ENCODE data around the gene PDE4D. TPM values are rescaled to one million over a fixed set of nuclear protein-coding genes. Genes with fewer than 3 reads are reported as not detected.
"Not testable (repeated sequence)": the region's sequence is repeated elsewhere in the genome, so short reads cannot be mapped to it uniquely, and the experiment has no call there.

PDE4D gene
- total and polyA plus RNA-seq, 4 donors, result 12.8 to 167 (median 44.5) TPM

- Histone ChIP-seq H3K27ac (ENCODE audit: low read depth in 1 of 2, low read length in 1 of 2) (no peak overlapping the region), H3K27me3 (ENCODE audit: control insufficient read depth in 3 of 3, insufficient read depth in 3 of 3, low read length in 2 of 3) (no peaks in the 10 kb centered on the region), H3K4me3 (no peak overlapping the region), H3K36me3 (ENCODE audit: control insufficient read depth in 4 of 4, insufficient read depth in 4 of 4, low read length in 4 of 4) (peaks cover 0 to 8% (median 1%) of the 10 kb centered on the region in 4 donors), H3K9ac (ENCODE audit: insufficient read depth in 1 of 2, low read length in 2 of 2) (no peak overlapping the region), H3K4me1 (ENCODE audit: control insufficient read depth in 5 of 5, insufficient read depth in 5 of 5, low read length in 5 of 5) (no peaks in the 10 kb centered on the region), H3K9me3 (ENCODE audit: control insufficient read depth in 4 of 4, insufficient read depth in 3 of 4, low read length in 3 of 4) (peaks cover 0 to 17% (median 3%) of the 10 kb centered on the region in 4 donors)
- DNase-seq, result no peak
- TF ChIP-seq CTCF (IDR thresholded peaks at IDR 0.05; ENCODE audit: control extremely low read depth, extremely low read depth), result no peak
- ATAC-seq (ENCODE audit: insufficient read depth, low FRiP score), result no peak
- WGBS, 2 donors, result 97 to 100% methylated on average over 1 of the region's 1 CpG
Observed at GRCh38 chr5:59407967-59408366, 485.6 kb downstream of the PDE4D start.

- H3K27me3 ChIP-seq (ENCODE audit: control insufficient read depth in 3 of 3, insufficient read depth in 3 of 3, low read length in 2 of 3), result no peaks in the 10 kb centered on the region
- ATAC-seq (ENCODE audit: insufficient read depth, low FRiP score), result no peak
- no peak overlapping the region for H3K4me3 ChIP-seq
- WGBS, 2 donors, result 37 to 45% methylated on average over 2 of the region's 2 CpGs
- H3K9ac ChIP-seq (ENCODE audit: insufficient read depth in 1 of 2, low read length in 2 of 2), result no peak overlapping the region
- DNase-seq, result no peak
- no peak overlapping the region for H3K27ac ChIP-seq (ENCODE audit: low read depth in 1 of 2, low read length in 1 of 2)
- H3K4me1 ChIP-seq (ENCODE audit: control insufficient read depth in 5 of 5, insufficient read depth in 5 of 5, low read length in 5 of 5), result no peaks in the 10 kb centered on the region
- no peak for TF ChIP-seq CTCF (IDR thresholded peaks at IDR 0.05; ENCODE audit: control extremely low read depth, extremely low read depth)
- H3K9me3 ChIP-seq (ENCODE audit: control insufficient read depth in 4 of 4, insufficient read depth in 3 of 4, low read length in 3 of 4), result peaks cover 0 to 7% (median under 1%) of the 10 kb centered on the region in 4 donors
- peaks cover 0 to 2% (median 0%) of the 10 kb centered on the region in 4 donors for H3K36me3 ChIP-seq (ENCODE audit: control insufficient read depth in 4 of 4, insufficient read depth in 4 of 4, low read length in 4 of 4)
Observed at GRCh38 chr5:59401637-59402036, 491.9 kb downstream of the PDE4D start.

GRCh38 chr5:59394956-59395355 lies 498.6 kb downstream of the PDE4D start:
- H3K36me3 ChIP-seq (ENCODE audit: control insufficient read depth in 4 of 4, insufficient read depth in 4 of 4, low read length in 4 of 4); H3K9me3 ChIP-seq (ENCODE audit: control insufficient read depth in 4 of 4, insufficient read depth in 3 of 4, low read length in 3 of 4); DNase-seq; H3K9ac ChIP-seq (ENCODE audit: insufficient read depth in 1 of 2, low read length in 2 of 2); ATAC-seq (ENCODE audit: insufficient read depth, low FRiP score); H3K27me3 ChIP-seq (ENCODE audit: control insufficient read depth in 3 of 3, insufficient read depth in 3 of 3, low read length in 2 of 3); H3K27ac ChIP-seq (ENCODE audit: low read depth in 1 of 2, low read length in 1 of 2); H3K4me1 ChIP-seq (ENCODE audit: control insufficient read depth in 5 of 5, insufficient read depth in 5 of 5, low read length in 5 of 5); H3K4me3 ChIP-seq: not testable (repeated sequence)
- 75 to 100% methylated on average over 6 to 10 of the region's 15 CpGs for WGBS, 2 donors

- TF ChIP-seq CTCF (IDR thresholded peaks at IDR 0.05; ENCODE audit: control extremely low read depth, extremely low read depth), result no peak
- H3K27ac ChIP-seq (ENCODE audit: low read depth in 1 of 2, low read length in 1 of 2), result no peak overlapping the region
- no peaks in the 10 kb centered on the region for H3K9me3 ChIP-seq (ENCODE audit: control insufficient read depth in 4 of 4, insufficient read depth in 3 of 4, low read length in 3 of 4)
- WGBS, 2 donors, result 60 to 66% methylated on average over 4 of the region's 4 CpGs
- H3K36me3 ChIP-seq (ENCODE audit: control insufficient read depth in 4 of 4, insufficient read depth in 4 of 4, low read length in 4 of 4), result peaks cover 0 to 2% (median 0%) of the 10 kb centered on the region in 4 donors
- DNase-seq (no peak), ATAC-seq (ENCODE audit: insufficient read depth, low FRiP score) (no peak)
- no peak overlapping the region for H3K9ac ChIP-seq (ENCODE audit: insufficient read depth in 1 of 2, low read length in 2 of 2)
- H3K27me3 ChIP-seq (ENCODE audit: control insufficient read depth in 3 of 3, insufficient read depth in 3 of 3, low read length in 2 of 3), result no peaks in the 10 kb centered on the region
- H3K4me3 ChIP-seq, result no peak overlapping the region
- H3K4me1 ChIP-seq (ENCODE audit: control insufficient read depth in 5 of 5, insufficient read depth in 5 of 5, low read length in 5 of 5), result no peaks in the 10 kb centered on the region
Observed at GRCh38 chr5:59393585-59394420, 499.7 kb downstream of the PDE4D start.

All from lung (tissue), 12 donors.